ENCODE measurements around the gene RASA3.
"Not testable (repeated sequence)": the region's sequence is repeated elsewhere in the genome, so short reads cannot be mapped to it uniquely, and the experiment has no call there.

Gene RASA3

GRCh38 chr13:114127473-114128347 is 4.7 kb downstream of the RASA3 start:
- Histone ChIP-seq H3K27me3 (ENCODE audit: control insufficient read depth, insufficient read depth, low read length) (no peaks in the 10 kb centered on the region), H3K9ac (ENCODE audit: low read depth, low read length) (peak overlapping the region; percentile 24), H3K4me1 (ENCODE audit: control insufficient read depth, insufficient read depth, low read length) (peaks cover 17% of the 10 kb centered on the region), H3K36me3 (ENCODE audit: control insufficient read depth, insufficient read depth, low read length) (peaks cover 4% of the 10 kb centered on the region), H3K9me3 (ENCODE audit: control insufficient read depth, insufficient read depth, low read length) (no peaks in the 10 kb centered on the region), H3K4me3 (ENCODE audit: low read depth, low read length) (no peak overlapping the region)

GRCh38 chr13:114126789-114127472 is 5.5 kb downstream of the RASA3 start:
- Histone ChIP-seq H3K9me3 (ENCODE audit: control insufficient read depth, insufficient read depth, low read length) (no peaks in the 10 kb centered on the region), H3K4me3 (ENCODE audit: low read depth, low read length) (no peak overlapping the region), H3K4me1 (ENCODE audit: control insufficient read depth, insufficient read depth, low read length) (peaks cover 17% of the 10 kb centered on the region), H3K36me3 (ENCODE audit: control insufficient read depth, insufficient read depth, low read length) (peaks cover 4% of the 10 kb centered on the region), H3K27me3 (ENCODE audit: control insufficient read depth, insufficient read depth, low read length) (no peaks in the 10 kb centered on the region), H3K9ac (ENCODE audit: low read depth, low read length) (no peak overlapping the region)

- peaks cover 17% of the 10 kb centered on the region for H3K4me1 ChIP-seq (ENCODE audit: control insufficient read depth, insufficient read depth, low read length)
- not testable (repeated sequence) for H3K27me3 ChIP-seq (ENCODE audit: control insufficient read depth, insufficient read depth, low read length)
Observed at GRCh38 chr13:114126086-114126485, 6.3 kb downstream of the RASA3 start.

GRCh38 chr13:114125589-114125988 is 6.8 kb downstream of the RASA3 start:
- Histone ChIP-seq H3K9me3 (ENCODE audit: control insufficient read depth, insufficient read depth, low read length) (no peaks in the 10 kb centered on the region), H3K9ac (ENCODE audit: low read depth, low read length) (no peak overlapping the region), H3K4me3 (ENCODE audit: low read depth, low read length) (no peak overlapping the region), H3K36me3 (ENCODE audit: control insufficient read depth, insufficient read depth, low read length) (peaks cover 4% of the 10 kb centered on the region), H3K27me3 (ENCODE audit: control insufficient read depth, insufficient read depth, low read length) (no peaks in the 10 kb centered on the region), H3K4me1 (ENCODE audit: control insufficient read depth, insufficient read depth, low read length) (peaks cover 15% of the 10 kb centered on the region)

More at GRCh38 chr13:114126086-114126485, 6.3 kb downstream of the RASA3 start:
- H3K36me3 ChIP-seq (ENCODE audit: control insufficient read depth, insufficient read depth, low read length); H3K4me3 ChIP-seq (ENCODE audit: low read depth, low read length); H3K9me3 ChIP-seq (ENCODE audit: control insufficient read depth, insufficient read depth, low read length); H3K9ac ChIP-seq (ENCODE audit: low read depth, low read length): not testable (repeated sequence)

GRCh38 chr13:114124921-114125320 is 7.5 kb downstream of the RASA3 start:
- Histone ChIP-seq H3K4me1 (ENCODE audit: control insufficient read depth, insufficient read depth, low read length) (peaks cover 15% of the 10 kb centered on the region), H3K27me3 (ENCODE audit: control insufficient read depth, insufficient read depth, low read length) (no peaks in the 10 kb centered on the region), H3K9me3 (ENCODE audit: control insufficient read depth, insufficient read depth, low read length) (no peaks in the 10 kb centered on the region), H3K36me3 (ENCODE audit: control insufficient read depth, insufficient read depth, low read length) (peaks cover 4% of the 10 kb centered on the region), H3K9ac (ENCODE audit: low read depth, low read length) (no peak overlapping the region), H3K4me3 (ENCODE audit: low read depth, low read length) (no peak overlapping the region)

- peaks cover 11% of the 10 kb centered on the region for H3K4me1 ChIP-seq (ENCODE audit: control insufficient read depth, insufficient read depth, low read length)
- H3K9me3 ChIP-seq (ENCODE audit: control insufficient read depth, insufficient read depth, low read length) = no peaks in the 10 kb centered on the region
- H3K9ac ChIP-seq (ENCODE audit: low read depth, low read length) = no peak overlapping the region
- H3K4me3 ChIP-seq (ENCODE audit: low read depth, low read length) = no peak overlapping the region
- H3K36me3 ChIP-seq (ENCODE audit: control insufficient read depth, insufficient read depth, low read length) = peaks cover 4% of the 10 kb centered on the region
- H3K27me3 ChIP-seq (ENCODE audit: control insufficient read depth, insufficient read depth, low read length) = no peaks in the 10 kb centered on the region
Observed at GRCh38 chr13:114124431-114124830, 8.0 kb downstream of the RASA3 start.

- no peak overlapping the region for H3K9ac ChIP-seq (ENCODE audit: low read depth, low read length)
- H3K27me3 ChIP-seq (ENCODE audit: control insufficient read depth, insufficient read depth, low read length) = no peaks in the 10 kb centered on the region
- no peak overlapping the region for H3K4me3 ChIP-seq (ENCODE audit: low read depth, low read length)
- H3K36me3 ChIP-seq (ENCODE audit: control insufficient read depth, insufficient read depth, low read length) = peaks cover 4% of the 10 kb centered on the region
- peaks cover 7% of the 10 kb centered on the region for H3K4me1 ChIP-seq (ENCODE audit: control insufficient read depth, insufficient read depth, low read length)
- H3K9me3 ChIP-seq (ENCODE audit: control insufficient read depth, insufficient read depth, low read length) = no peaks in the 10 kb centered on the region
Observed at GRCh38 chr13:114123876-114124275, 8.5 kb downstream of the RASA3 start.

GRCh38 chr13:114123448-114123847 is 9.0 kb downstream of the RASA3 start:
- H3K4me1 ChIP-seq (ENCODE audit: control insufficient read depth, insufficient read depth, low read length) = peaks cover 6% of the 10 kb centered on the region
- H3K27me3 ChIP-seq (ENCODE audit: control insufficient read depth, insufficient read depth, low read length) = no peaks in the 10 kb centered on the region
- no peak overlapping the region for H3K9ac ChIP-seq (ENCODE audit: low read depth, low read length)
- H3K4me3 ChIP-seq (ENCODE audit: low read depth, low read length) = no peak overlapping the region
- peaks cover 4% of the 10 kb centered on the region for H3K36me3 ChIP-seq (ENCODE audit: control insufficient read depth, insufficient read depth, low read length)
- no peaks in the 10 kb centered on the region for H3K9me3 ChIP-seq (ENCODE audit: control insufficient read depth, insufficient read depth, low read length)

GRCh38 chr13:114122591-114123211 is 9.7 kb downstream of the RASA3 start:
- no peaks in the 10 kb centered on the region for H3K9me3 ChIP-seq (ENCODE audit: control insufficient read depth, insufficient read depth, low read length)
- H3K4me1 ChIP-seq (ENCODE audit: control insufficient read depth, insufficient read depth, low read length) = peaks cover 3% of the 10 kb centered on the region
- H3K27me3 ChIP-seq (ENCODE audit: control insufficient read depth, insufficient read depth, low read length) = no peaks in the 10 kb centered on the region
- H3K36me3 ChIP-seq (ENCODE audit: control insufficient read depth, insufficient read depth, low read length) = peaks cover 4% of the 10 kb centered on the region
- no peak overlapping the region for H3K9ac ChIP-seq (ENCODE audit: low read depth, low read length)
- H3K4me3 ChIP-seq (ENCODE audit: low read depth, low read length) = no peak overlapping the region

- H3K9ac ChIP-seq (ENCODE audit: low read depth, low read length) = no peak overlapping the region
- no peaks in the 10 kb centered on the region for H3K27me3 ChIP-seq (ENCODE audit: control insufficient read depth, insufficient read depth, low read length)
- peaks cover 2% of the 10 kb centered on the region for H3K4me1 ChIP-seq (ENCODE audit: control insufficient read depth, insufficient read depth, low read length)
- no peak overlapping the region for H3K4me3 ChIP-seq (ENCODE audit: low read depth, low read length)
- H3K9me3 ChIP-seq (ENCODE audit: control insufficient read depth, insufficient read depth, low read length) = no peaks in the 10 kb centered on the region
- peaks cover 4% of the 10 kb centered on the region for H3K36me3 ChIP-seq (ENCODE audit: control insufficient read depth, insufficient read depth, low read length)
Observed at GRCh38 chr13:114122127-114122511, 10.3 kb downstream of the RASA3 start.

GRCh38 chr13:114121496-114122126 is 10.8 kb downstream of the RASA3 start:
- peaks cover 2% of the 10 kb centered on the region for H3K4me1 ChIP-seq (ENCODE audit: control insufficient read depth, insufficient read depth, low read length)
- H3K9me3 ChIP-seq (ENCODE audit: control insufficient read depth, insufficient read depth, low read length) = no peaks in the 10 kb centered on the region
- H3K9ac ChIP-seq (ENCODE audit: low read depth, low read length) = no peak overlapping the region
- peaks cover 4% of the 10 kb centered on the region for H3K36me3 ChIP-seq (ENCODE audit: control insufficient read depth, insufficient read depth, low read length)
- H3K4me3 ChIP-seq (ENCODE audit: low read depth, low read length) = no peak overlapping the region
- H3K27me3 ChIP-seq (ENCODE audit: control insufficient read depth, insufficient read depth, low read length) = no peaks in the 10 kb centered on the region

Measured in iPS-15b (cell line).